A673 (cell line): ENCODE measurements around the gene INPP4B. TPM values are rescaled to one million over a fixed set of nuclear protein-coding genes. Genes with fewer than 3 reads are reported as not detected.

Experiments
- BruUV-seq: library from RNA; stranded (reverse); fragments of 400-500 nt; replicated peaks from 2 replicates; lab custom pipeline; 2021; lab: Mats Ljungman, UMichigan
- CTCF ChIA-PET: fragments of 300-600 bp; sonication (Branson Sonifier 250); formaldehyde crosslinking; loops from one replicate; lab custom pipeline; 2022; ENCODE audit warnings: antibody characterized with exemption; lab: Charles Lee
- POLR2A ChIA-PET: fragments of 300-600 bp; sonication (Branson Sonifier 250); formaldehyde crosslinking; loops from one replicate; lab custom pipeline; 2022; ENCODE audit warnings: antibody characterized with exemption; ENCODE audit not compliant: low non-redundant PET; lab: Charles Lee
- DNase-seq: peaks from one replicate; pipeline ENCODE4 v3.0.0-alpha.2; 2015; ENCODE audit warnings: low spot score
- H3K27ac ChIP-seq: fragments of 200-600 bp; sonication (generic); 2 replicates; pipeline ENCODE4 v1.5.1; 2016; ENCODE audit warnings: mixed run types, low read depth, mild to moderate bottlenecking, mixed read lengths, antibody characterized with exemption, low read length; ENCODE audit not compliant: poor library complexity, severe bottlenecking
- H3K27me3 ChIP-seq: fragments of 200-600 bp; sonication (generic); replicated peaks from 2 replicates; pipeline ENCODE4 v1.6.1; 2017; ENCODE audit warnings: mixed run types, low read depth, mild to moderate bottlenecking, mixed read lengths, antibody characterized with exemption, low read length; ENCODE audit not compliant: insufficient read depth, poor library complexity
- H3K36me3 ChIP-seq: fragments of 200-600 bp; sonication (generic); 2 replicates; pipeline ENCODE4 v1.6.1; 2016; ENCODE audit warnings: mixed run types, mild to moderate bottlenecking, mixed read lengths, antibody characterized with exemption, low read length; ENCODE audit not compliant: insufficient read depth, poor library complexity, severe bottlenecking
- H3K4me1 ChIP-seq: fragments of 200-600 bp; sonication (generic); 2 replicates; pipeline ENCODE4 v1.6.1; 2017; ENCODE audit warnings: mixed run types, mild to moderate bottlenecking, mixed read lengths, antibody characterized with exemption, low read length; ENCODE audit not compliant: insufficient read depth, poor library complexity, severe bottlenecking
- H3K4me3 ChIP-seq: fragments of 200-600 bp; sonication (generic); 2 replicates; pipeline ENCODE4 v1.5.1; 2016; ENCODE audit warnings: low read depth, mixed run types, mild to moderate bottlenecking, mixed read lengths, low read length; ENCODE audit not compliant: poor library complexity, severe bottlenecking
- H3K9me3 ChIP-seq: fragments of 200-600 bp; sonication (generic); 2 replicates; pipeline ENCODE4 v1.6.1; 2016; ENCODE audit warnings: mixed run types, low read depth, mild to moderate bottlenecking, mixed read lengths, antibody characterized with exemption, low read length; ENCODE audit not compliant: poor library complexity, severe bottlenecking
- CTCF ChIP-seq: fragments of 300-800, 200-600 bp; sonication (generic); conservative IDR thresholded peaks from 2 replicates; pipeline ENCODE4 v1.5.1; 2017; ENCODE audit warnings: low read depth, mild to moderate bottlenecking, antibody characterized with exemption, low read length, moderate library complexity, mixed read lengths
- EZH2 ChIP-seq: fragments of 200-600 bp; sonication (generic); IDR thresholded peaks from 2 replicates; pipeline ENCODE4 v1.6.1; 2017; ENCODE audit warnings: borderline replicate concordance, low read depth, mild to moderate bottlenecking, mixed read lengths, antibody characterized with exemption, low read length; ENCODE audit not compliant: poor library complexity, severe bottlenecking
- intact Hi-C: fragments of 100-400 bp; cut with micrococcal nuclease; formaldehyde crosslinking; loops from one replicate; pipeline ENCODE4 v1.10.0; 2022; ENCODE audit not compliant: unreplicated experiment
- total RNA-seq: library from RNA; stranded (reverse); gene quantifications from 2 replicates; pipeline ENCODE4 v1.2.3, GENCODE V29; 2021

INPP4B gene
- total RNA-seq, 1 experiment from 2014 or later: 13.1 TPM

GRCh38 chr4:142040043-142040442 lies 806.1 kb downstream of the INPP4B start:
- no peak for DNase-seq
- intact Hi-C loops: no loop called here
- Histone ChIP-seq H3K4me3 (no peak overlapping the region), H3K9me3 (no peaks in the 10 kb centered on the region), H3K27me3 (no peaks in the 10 kb centered on the region), H3K27ac (no peak overlapping the region), H3K4me1 (peaks cover 3% of the 10 kb centered on the region), H3K36me3 (no peaks in the 10 kb centered on the region)
- TF ChIP-seq EZH2 (no peak), CTCF (no peak)
- ChIA-PET POLR2A (no interaction called here), CTCF (no interaction called here)
- no TSS peak for BruUV-seq

- ChIA-PET POLR2A (no interaction called here), CTCF (no interaction called here)
- no peaks in the 10 kb centered on the region for H3K27me3 ChIP-seq
- intact Hi-C loops: no loop called here
- H3K9me3 ChIP-seq: no peaks in the 10 kb centered on the region
- no peak overlapping the region for H3K4me3 ChIP-seq
- BruUV-seq: no TSS peak
- no peak for DNase-seq
- H3K36me3 ChIP-seq: no peaks in the 10 kb centered on the region
- peaks cover 3% of the 10 kb centered on the region for H3K4me1 ChIP-seq
- TF ChIP-seq CTCF (no peak), EZH2 (no peak)
- H3K27ac ChIP-seq: no peak overlapping the region
Observed at GRCh38 chr4:142036795-142037583, 809.1 kb downstream of the INPP4B start.

- no peaks in the 10 kb centered on the region for H3K36me3 ChIP-seq
- BruUV-seq: no TSS peak
- intact Hi-C loops: no loop called here
- no peak overlapping the region for H3K4me3 ChIP-seq
- POLR2A ChIA-PET: interaction anchor here (0.6 kb wide), 1 partner anchor 649 kb away, joined by 4 read pairs; no protein-coding TSS in a partner anchor
- peaks cover 3% of the 10 kb centered on the region for H3K4me1 ChIP-seq
- DNase-seq: no peak
- no peaks in the 10 kb centered on the region for H3K27me3 ChIP-seq
- CTCF ChIA-PET: no interaction called here
- TF ChIP-seq CTCF (no peak), EZH2 (no peak)
- H3K9me3 ChIP-seq: no peaks in the 10 kb centered on the region
- no peak overlapping the region for H3K27ac ChIP-seq
Observed at GRCh38 chr4:142035566-142035965, 810.5 kb downstream of the INPP4B start.
